ENCODE data around the gene RFK. TPM values are rescaled to one million over a fixed set of nuclear protein-coding genes. Genes with fewer than 3 reads are reported as not detected.

RFK gene
- total RNA-seq, 1 donor from 2014 or later, result 80.8 TPM

Other genes with a start within 250 kb of the RFK start
- gene GCNT1, start 64.8 kb upstream of the RFK start, total RNA-seq, result 9.9 and 31.2 TPM in 2 replicates

Measured in dermis blood vessel endothelial cell (primary cell).